ENCODE results near the gene RNASET2.
"Not testable (repeated sequence)": the region's sequence is repeated elsewhere in the genome, so short reads cannot be mapped to it uniquely, and the experiment has no call there.

The RNASET2 gene

GRCh38 chr6:166900130-166900708, 56.1 kb downstream of the RNASET2 start:
- DNase-seq, result no peak

- no peak for DNase-seq
Observed at GRCh38 chr6:166898910-166899309, 57.4 kb downstream of the RNASET2 start.

GRCh38 chr6:166894614-166895013, 61.7 kb downstream of the RNASET2 start:
- DNase-seq, result not testable (repeated sequence)

GRCh38 chr6:166892472-166892871, 63.9 kb downstream of the RNASET2 start:
- DNase-seq, result not testable (repeated sequence)

DNA sequence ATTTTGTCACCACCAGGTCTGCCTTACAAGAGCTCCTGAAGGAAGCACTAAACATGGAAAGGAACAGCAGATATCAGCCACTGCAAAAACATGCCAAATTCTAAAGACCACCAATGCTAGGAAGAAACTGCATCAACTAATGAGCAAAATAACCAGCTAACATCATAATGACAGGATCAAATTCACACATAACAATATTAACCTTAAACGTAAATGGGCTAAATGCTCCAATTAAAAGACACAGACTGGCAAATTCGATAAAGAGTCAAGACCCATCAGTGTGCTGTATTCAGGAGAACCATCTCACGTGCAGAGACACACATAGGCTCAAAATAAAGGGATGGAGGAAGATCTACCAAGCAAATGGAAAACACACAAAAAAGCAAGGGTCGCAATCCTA, 69.6 kb downstream of the RNASET2 start:
- DNase-seq, result not testable (repeated sequence)

DNA sequence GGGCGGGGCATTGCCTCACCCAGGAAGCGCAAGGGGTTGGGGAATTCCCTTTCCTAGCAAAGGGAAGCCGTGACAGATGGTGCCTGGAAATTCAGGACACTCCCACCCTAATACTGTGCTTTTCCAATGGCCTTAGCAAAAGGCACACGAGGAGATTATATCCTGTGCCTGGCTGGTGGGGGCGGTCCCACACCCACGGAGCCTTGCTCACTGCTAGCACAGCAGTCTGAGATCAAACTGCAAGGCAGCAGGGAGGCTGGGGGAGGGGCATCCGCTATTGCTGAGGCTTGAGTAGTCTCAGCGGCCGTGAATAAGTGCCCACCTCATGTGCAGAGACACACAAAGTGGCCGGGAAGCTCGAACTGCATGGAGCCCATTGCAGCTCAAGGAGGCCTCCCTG, 71.4 kb downstream of the RNASET2 start:
- not testable (repeated sequence) for DNase-seq

GRCh38 chr6:166879594-166879993, 76.8 kb downstream of the RNASET2 start:
- no peak for DNase-seq

Measured in SHP77 treated with DMSO at 0.1 percent for 48 hours (cell line).